HG03432 (cell line): ENCODE measurements around the gene CSTPP1.
"Not testable (repeated sequence)": the region's sequence is repeated elsewhere in the genome, so short reads cannot be mapped to it uniquely, and the experiment has no call there.

ENCODE experiments used
- ATAC-seq: cut with Tn5 transposase; IDR thresholded peaks from one replicate; pipeline ENCODE4 v1.9.1; 2021; ENCODE audit warnings: mild to moderate bottlenecking, moderate library complexity; ENCODE audit not compliant: unreplicated experiment

The CSTPP1 gene

DNA sequence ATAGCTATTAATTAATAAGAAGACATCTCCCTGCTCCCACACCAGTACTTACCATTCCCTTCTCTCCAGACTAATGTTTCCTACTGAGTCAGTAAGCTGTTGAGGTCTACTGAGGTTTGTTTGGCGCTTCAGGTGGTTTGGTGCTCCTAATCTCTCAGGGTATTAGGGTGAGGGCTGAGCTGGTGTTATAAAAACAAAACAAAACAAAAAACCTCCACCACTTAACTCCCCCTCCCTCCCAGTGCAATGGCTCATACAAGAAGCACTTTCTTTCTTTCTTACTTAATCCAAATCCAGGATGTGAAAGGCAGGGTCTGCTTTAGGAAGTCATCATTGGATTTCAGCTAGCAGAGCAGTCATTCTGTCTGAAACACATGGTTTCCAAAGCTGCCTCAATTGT is 15.3 kb downstream of the CSTPP1 start:
- ATAC-seq, result no peak

DNA sequence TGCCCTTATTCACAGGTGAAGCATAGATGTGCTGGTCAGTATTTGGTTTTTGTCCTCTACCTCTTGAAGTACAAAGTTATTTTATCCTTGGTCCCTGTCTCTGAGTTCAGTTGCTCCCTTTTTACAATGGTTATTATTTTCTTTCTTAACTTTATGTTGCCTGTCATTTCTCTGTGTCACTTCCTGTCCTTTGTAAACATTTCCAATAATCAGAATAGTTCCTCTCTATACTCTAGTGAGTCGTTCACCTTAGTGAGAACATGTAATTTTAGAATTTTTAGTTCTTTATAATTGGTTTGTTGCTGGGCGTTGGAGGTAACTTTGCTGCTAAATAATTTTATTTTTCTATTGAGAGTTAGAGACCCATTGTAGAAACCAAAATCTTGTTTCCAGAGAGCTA is 16.0 kb downstream of the CSTPP1 start:
- no peak for ATAC-seq

DNA sequence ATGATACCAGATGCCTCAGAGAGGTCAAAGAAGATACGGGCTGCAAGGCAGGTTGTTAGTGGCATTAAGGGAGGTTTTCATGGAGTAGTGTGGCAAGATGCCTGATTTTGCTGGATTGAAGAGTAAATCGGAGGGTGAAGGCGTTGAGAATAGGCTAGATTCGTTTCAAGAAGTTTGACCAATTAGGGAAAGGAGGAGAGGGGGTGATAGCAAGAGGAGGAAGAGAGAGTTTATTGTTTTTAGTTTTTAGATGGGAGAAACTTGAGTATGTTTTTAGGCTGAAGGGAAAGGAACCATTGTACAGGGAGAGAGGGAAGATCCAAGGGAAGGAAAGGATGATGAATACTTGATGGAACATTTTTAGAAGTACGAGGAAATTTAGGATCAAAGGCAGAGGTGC is 16.5 kb downstream of the CSTPP1 start:
- ATAC-seq, result no peak

DNA sequence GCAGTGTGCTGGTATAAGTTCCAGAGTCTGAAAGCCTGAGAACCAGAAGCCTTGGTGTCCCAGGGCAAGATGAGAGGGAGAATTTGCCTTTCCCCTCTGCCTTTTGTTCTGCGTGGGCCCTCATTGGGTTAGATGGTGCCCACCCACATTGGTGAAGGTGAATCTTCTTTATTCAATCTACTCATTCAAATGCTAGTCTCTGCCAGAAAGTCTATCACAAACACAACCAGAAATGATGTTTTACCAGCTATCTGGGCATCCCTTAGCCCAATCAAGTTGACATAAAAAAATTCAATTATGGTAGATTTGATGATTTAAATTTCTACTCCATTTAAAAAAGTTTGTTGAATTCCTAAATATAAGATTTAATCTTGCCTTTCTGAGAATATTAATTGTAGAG is 22.2 kb downstream of the CSTPP1 start:
- ATAC-seq, result no peak

DNA sequence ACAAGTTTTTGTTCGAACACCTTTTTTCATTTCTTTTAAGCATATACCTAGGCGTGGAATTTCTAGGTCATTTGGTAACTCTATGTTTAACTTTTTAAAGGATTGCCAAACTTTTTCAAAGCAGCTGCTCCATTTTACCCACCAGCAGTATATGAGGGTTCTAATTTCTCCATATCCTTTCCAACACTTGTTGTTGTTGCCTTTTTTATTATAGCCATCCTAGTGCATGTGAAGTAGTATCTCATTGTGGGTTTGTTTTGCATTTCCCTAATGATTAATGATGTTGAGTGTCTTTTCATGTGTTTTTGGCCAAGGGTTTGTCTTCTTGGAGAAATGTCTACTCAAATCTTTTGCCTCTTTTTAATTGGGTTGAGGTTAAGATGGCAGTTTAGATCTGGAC is 24.5 kb downstream of the CSTPP1 start:
- no peak for ATAC-seq

DNA sequence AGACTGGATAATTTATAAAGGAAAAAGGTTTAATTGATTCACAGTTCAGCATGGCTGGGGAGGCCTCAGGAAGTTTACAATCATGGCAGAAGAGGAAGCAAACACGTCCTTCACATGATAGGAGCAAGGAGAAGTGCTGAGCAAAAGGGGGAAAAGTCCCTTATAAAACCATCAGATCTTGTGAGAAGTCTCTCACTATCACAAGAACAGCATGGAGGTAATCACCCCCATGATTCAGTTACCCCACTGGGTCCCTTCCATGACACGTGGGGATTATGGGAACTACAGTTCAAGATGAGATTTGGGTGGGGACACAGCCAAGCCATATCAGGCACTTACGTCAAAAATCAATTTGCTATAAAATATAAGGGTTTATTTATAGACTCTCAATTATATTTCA is 25.3 kb downstream of the CSTPP1 start:
- not testable (repeated sequence) for ATAC-seq

DNA sequence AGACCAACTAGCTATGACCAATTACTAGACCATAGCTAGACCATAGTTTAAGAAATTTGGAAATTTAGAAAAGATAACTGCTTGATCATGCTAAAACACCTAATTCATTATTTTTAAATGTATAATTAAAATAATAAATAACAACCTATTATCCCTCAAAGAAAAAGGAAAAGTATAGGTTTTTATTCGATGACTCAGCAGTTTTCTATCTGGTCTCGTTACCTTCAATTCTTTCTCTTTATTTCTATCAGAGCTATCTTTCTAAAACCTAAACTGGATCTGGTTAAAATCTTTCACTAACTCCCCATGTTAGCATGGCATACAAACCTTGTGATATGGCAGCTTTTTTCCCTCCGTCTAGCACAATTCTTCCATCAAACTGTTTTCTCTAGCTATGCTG is 27.3 kb downstream of the CSTPP1 start:
- no peak for ATAC-seq

DNA sequence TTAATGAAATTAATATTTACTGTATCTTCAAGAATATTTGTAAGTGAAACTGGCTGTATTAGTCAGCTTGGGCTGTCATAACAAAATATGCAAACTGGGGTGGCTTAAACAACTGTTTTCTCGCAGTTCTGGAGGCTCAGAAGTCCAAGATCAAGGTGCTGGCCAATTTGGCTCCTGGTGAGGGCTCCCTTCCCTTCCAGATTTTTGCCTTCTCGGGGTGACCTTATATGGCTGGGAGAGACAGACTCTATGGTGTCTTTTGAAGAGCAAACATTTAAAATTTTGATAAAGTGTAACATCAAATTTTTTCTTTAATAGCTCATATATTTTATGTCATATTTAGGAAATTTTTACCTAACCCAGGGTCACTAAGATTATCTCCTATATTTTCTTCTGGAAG is 30.2 kb downstream of the CSTPP1 start:
- no peak for ATAC-seq

DNA sequence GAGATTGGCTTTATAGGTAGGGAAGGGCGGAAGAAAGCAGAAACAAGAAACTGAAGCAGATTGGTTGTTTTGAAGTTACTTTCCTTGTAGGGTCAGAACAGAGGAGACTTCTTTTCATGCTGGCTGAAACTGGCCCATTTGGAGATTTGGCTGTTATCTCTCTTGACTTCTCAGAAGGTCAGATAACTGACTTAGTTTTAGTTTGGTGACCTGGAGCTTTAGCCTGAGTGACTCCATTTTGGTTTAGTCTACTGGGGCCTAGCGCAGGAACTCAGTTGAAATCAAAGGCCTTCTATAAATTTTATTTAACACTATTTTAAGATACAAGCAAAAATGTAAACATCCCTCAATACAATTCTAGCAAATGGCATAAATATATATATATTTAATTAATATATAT is 31.4 kb downstream of the CSTPP1 start:
- no peak for ATAC-seq

DNA sequence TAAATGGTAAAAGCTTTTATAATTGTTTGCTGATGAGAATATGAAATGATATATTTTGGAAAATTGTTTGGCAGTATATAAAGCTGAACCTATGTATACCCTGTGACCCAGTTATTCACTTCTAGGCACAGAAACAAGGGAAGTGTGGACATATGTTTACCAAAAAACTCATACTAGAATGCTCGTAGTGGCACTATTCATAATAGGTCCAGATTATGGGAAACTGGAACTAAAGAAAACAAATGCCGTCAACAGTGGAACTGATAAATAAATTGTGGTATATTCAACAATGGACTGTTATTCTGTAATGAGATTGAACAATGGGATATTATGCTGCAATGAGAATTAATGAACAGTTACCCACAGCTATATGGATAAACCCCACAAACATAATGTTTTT is 32.8 kb downstream of the CSTPP1 start:
- ATAC-seq, result no peak

DNA sequence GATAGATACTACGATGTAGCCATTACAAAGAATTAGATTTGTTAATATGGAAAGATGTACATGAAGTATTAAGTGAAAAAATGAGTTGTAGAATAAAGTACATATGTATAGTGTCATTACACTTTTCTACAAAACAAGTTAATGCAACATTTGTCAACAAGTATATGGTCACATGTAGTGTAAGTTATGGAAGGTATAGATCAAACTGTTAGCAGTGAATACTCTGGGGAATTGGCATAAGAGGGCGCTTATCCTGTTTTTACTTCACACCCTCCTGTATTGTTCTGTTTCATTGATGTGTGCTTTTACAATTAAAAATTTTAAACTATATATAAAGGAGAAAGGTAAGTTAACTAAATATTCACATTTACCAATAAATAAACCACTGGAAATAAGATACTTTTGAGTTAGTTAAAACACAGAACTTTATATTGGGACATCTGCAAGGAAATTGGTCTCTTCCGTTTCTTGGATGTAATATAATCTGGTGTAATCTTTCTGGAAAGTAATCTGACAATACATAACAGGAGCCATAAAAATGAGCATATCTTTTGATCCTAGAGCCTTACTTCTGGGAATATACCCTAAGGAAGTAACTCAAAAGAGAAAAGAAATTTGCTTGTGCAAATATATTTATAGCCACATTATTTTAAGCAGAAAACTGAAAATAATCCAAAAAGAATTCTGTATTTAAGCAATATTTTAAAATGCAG is 34.5 kb downstream of the CSTPP1 start:
- ATAC-seq, result no peak

DNA sequence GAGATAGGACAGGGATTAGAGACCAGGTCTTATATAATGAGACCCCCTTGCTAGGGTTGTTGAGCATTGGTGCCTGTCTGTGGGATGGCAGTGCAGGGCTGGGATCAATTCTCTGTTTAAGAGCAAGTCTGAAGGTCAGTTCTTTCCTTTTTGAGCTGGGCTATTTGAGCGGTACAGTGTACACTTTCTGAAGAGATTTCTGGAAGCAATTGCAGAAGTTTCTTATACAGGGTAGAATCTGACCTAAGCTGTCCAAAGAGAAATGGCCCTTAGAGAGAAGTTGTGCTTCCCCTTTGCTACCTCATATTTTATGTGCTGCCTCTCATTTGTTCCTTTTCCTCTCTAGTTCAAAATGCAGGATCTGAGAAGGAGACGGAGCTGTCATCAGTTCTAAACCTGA is 35.8 kb downstream of the CSTPP1 start:
- no peak for ATAC-seq

DNA sequence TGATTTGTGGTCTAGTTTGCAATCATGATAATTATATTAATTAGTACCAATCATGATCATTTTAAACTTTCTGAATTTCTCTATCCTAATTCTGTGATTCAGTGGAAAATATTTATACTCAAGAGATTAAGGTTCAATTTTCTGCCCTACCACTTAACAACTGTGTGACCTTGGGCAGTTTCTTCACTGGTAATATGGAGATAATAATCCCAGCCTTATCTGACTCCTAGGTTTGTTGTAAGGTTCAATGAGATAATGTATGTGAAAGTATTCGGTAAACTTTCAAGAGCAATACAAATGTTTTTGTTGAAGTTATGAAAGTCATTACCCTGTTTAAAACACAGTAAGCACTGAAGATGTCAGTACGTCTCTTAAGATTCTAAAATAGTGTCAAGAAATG is 36.3 kb downstream of the CSTPP1 start:
- ATAC-seq, result no peak

DNA sequence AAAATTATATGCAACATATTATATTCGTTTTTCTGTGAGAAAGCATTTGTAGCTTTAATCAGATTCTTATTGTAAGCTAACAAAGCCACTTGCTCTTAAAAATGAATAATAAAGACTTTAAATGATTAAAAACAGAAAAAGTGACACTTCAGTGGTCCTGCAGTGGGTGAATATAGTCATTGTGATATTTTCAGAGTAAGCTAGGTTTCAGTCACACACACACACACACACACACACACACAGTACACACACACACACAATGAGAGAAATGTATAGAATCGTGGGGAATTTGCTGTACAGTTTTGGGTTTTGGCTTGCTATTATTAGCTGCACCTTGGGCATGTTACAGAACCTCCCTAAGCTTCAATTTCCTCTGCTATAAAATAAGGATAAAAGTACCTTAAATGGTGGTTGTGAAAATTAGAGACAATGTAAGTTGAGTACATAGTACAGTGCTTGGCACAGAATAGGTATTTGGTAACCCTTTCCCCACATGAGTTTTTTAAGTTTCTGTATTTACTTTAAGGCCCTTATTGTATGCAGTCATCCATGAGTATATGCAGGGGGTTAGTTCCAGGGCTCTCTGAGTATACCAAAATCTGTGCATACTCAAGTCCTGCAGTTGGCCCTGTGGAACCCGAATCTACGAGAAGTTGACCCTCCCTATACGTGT is 39.8 kb downstream of the CSTPP1 start:
- ATAC-seq, result no peak

DNA sequence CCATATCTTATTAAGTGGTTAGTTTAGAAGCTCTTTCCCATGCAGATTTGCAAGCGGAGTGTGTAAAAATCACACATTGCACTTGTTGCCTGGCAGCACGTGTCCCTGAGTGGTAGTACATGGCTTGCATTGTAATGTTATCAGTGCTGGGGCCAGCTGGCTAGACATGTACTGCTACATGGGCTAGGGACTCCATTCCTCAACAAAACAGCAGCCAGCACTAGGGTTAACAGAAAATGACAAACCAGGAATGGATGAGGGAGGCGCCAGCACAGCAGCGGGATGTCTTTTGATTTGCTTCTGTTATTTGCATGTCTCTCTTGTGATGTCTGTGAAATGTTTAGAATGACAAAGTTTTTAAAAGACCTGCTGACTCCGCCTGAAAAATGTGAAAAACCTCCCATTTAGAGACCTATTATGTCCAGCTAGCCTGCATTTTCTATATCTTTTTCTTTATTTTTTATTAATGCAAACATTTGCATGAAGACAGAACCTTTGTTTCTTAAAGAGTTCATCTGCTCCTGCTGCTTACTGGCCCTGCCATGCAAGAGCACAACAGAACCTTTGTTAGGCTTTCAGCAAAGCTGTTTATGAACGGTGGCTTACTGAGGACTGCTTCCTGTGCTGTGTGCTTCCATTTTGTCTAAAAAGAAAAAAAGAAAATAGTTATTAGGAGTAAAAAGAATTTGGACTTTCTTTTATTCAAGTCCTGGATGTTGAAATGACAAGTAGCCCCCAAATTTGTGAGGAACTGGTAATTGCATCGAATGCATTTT is 40.7 kb downstream of the CSTPP1 start:
- no peak for ATAC-seq

DNA sequence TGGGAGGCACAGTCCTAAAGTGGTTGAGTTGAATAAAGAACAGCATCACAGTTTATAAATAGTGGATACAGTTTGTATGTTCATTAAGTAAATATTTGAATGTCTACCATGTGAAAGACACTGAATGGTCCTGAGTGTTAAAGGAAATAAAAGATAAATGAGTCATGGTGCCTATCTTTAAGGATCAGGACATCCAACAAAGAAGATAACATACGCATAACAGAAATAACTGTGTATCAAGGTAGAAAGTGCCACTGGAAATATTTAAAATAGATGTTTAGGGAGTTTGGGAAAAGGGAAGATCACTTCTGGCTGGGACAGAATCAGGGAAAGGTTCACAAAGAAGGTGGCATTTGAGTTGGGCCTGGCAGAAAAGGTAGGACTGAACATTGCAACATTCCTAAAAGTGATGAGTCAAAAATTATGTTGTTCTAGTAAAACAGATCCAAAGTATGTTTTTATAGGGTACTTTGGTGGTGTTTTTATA is 41.5 kb downstream of the CSTPP1 start:
- no peak for ATAC-seq

DNA sequence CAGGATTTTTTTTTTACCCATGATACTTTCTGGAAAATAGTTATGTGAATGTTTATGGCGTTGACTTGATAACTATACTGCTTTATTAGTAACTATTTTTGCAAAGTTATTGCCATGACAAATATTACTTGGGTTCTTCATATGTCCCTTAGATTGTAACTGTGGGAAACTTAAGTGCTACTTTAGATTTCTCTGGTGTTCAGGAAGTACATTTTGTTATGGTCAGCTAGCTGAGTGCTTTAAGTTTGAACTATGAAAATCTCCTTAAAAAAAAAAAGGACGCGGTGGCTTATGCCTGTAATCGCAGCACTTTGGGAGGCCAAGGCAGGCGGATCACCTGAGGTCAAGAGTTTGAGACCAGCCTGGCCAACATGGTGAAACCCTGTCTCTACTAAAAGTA is 42.8 kb downstream of the CSTPP1 start:
- ATAC-seq, result no peak

DNA sequence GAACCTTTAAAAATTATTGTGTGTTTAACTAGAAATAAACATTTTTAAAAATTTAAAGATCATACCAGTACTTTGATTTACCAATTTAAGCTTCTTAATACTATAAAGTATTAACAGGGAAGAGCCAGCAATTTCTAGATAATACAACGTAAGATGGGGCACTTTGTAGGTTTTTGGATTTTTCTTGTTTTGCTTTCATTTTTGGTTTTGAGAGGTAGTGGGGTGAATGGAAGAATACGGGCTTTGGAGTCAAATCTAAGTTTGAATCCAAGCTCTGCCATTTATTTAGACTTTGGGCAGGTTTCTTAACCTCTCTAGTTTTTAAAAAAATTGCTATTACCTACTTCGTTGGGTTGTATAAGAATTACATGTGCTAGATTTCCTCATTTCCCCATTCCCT is 44.9 kb downstream of the CSTPP1 start:
- ATAC-seq, result no peak

DNA sequence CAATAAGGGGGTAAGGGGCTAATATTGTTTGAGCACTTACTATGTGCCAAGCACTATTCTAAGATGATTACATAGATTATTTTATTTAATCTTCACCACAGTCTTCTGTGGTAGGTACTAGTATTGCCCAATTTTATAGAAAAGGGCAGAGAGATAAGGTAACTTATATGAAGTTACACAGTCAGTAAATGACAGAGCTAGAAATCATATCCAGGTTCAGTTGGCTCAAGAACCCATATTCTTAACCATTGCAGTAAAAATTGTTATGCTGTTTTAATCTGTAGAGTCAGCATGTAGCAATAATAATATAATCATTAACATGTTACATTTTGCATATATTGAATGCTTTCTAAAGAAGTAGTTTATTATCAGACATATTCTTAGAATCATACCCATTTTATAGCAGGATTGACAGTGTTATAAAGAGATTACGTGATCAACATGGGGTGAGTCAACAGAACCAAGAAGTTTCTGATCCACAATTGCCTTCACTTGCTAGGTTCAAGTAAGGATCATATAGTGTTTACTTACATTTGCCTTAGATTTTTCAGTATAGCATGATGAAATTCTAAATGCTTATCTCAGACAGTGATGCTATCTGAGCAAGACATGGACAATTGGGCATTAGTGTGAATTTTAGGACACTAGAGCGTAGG is 46.4 kb downstream of the CSTPP1 start:
- ATAC-seq, result no peak

DNA sequence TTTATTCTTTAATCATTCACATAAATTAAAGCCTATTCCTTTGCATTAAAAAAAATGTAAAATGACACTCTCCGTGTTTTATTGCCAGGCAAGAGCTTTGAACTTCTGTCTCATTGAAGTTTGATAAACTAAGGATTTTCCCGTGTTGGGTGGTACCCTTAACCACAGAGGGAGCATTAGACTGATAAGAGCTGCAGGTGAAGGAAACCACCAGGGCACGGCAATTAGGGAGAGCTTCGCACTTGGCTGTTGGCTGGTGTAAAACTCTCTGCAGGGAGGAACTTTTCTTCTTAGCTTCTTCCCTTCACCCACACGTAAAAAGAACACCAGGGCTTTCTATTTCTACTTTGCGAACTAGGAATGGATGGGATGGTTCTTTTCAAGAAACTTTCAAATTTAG is 47.0 kb downstream of the CSTPP1 start:
- no peak for ATAC-seq

DNA sequence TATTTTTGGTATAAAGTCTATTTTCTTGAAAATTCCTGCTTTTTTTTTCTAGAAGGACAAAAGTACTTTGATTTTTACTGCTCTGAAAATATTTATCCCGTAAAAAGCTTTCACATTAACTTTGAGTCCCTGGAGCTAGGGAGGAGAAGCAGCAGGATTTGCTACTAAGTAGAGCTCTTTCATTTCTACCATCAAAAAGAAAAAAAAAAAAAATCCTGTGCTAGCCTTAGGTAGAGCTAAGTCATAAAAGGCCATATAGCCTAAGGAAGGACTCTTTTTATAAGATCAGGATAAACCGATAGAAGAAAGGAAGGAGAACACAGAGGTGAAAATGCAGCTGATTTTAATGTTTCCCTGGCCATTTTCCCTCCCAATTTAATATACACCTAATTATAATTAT is 48.0 kb downstream of the CSTPP1 start:
- ATAC-seq, result no peak
